ENCODE data around the gene SETD2.

The SETD2 gene

GRCh38 chr3:47086071-47086470 lies 77.8 kb downstream of the SETD2 start:
- H3K9ac ChIP-seq (ENCODE audit: low read length) = no peak overlapping the region
- H4K20me1 ChIP-seq (ENCODE audit: insufficient read depth, low read length) = no peaks in the 10 kb centered on the region
- no peaks in the 10 kb centered on the region for H3K9me2 ChIP-seq (ENCODE audit: low read depth, low read length)
- TF ChIP-seq CTCF (IDR thresholded peaks at IDR 0.05; ENCODE audit: low read length) (no peak), EZH2 (IDR thresholded peaks at IDR 0.05; ENCODE audit: borderline replicate concordance, low read length) (no peak)
- no peak overlapping the region for H2AFZ ChIP-seq (ENCODE audit: low read length)
- H3K36me3 ChIP-seq (ENCODE audit: insufficient read depth, low read length) = peaks cover 78% of the 10 kb centered on the region
- no peaks in the 10 kb centered on the region for H3K79me2 ChIP-seq (ENCODE audit: insufficient read depth, low read length)
- H3K4me2 ChIP-seq (ENCODE audit: low read length) = no peak overlapping the region
- no peak overlapping the region for H3K4me3 ChIP-seq (ENCODE audit: low read depth, low read length, poor library complexity, severe bottlenecking)
- H3K27ac ChIP-seq (ENCODE audit: low read depth, low read length, poor library complexity, severe bottlenecking) = no peak overlapping the region
- no peaks in the 10 kb centered on the region for H3F3A ChIP-seq (ENCODE audit: insufficient read depth, low read length)
- no peaks in the 10 kb centered on the region for H3K9me3 ChIP-seq (ENCODE audit: low read length)
- H3K4me1 ChIP-seq (ENCODE audit: insufficient read depth, low read length, severe bottlenecking) = no peaks in the 10 kb centered on the region
- H3K27me3 ChIP-seq (ENCODE audit: insufficient read depth, low read length) = no peaks in the 10 kb centered on the region

- peaks cover 3% of the 10 kb centered on the region; the same call in 1 of the 2 replicates for H4K20me1 ChIP-seq (ENCODE audit: insufficient read depth, low read length)
- H3K27me3 ChIP-seq (ENCODE audit: insufficient read depth, low read length) = no peaks in the 10 kb centered on the region
- no peak overlapping the region for H2AFZ ChIP-seq (ENCODE audit: low read length)
- H3K9me2 ChIP-seq (ENCODE audit: low read depth, low read length) = no peaks in the 10 kb centered on the region
- no peak overlapping the region for H3K27ac ChIP-seq (ENCODE audit: low read depth, low read length, poor library complexity, severe bottlenecking)
- H3F3A ChIP-seq (ENCODE audit: insufficient read depth, low read length) = no peaks in the 10 kb centered on the region
- no peak overlapping the region for H3K9ac ChIP-seq (ENCODE audit: low read length)
- no peaks in the 10 kb centered on the region for H3K4me1 ChIP-seq (ENCODE audit: insufficient read depth, low read length, severe bottlenecking)
- H3K4me3 ChIP-seq (ENCODE audit: low read depth, low read length, poor library complexity, severe bottlenecking) = no peak overlapping the region
- no peaks in the 10 kb centered on the region for H3K9me3 ChIP-seq (ENCODE audit: low read length)
- H3K36me3 ChIP-seq (ENCODE audit: insufficient read depth, low read length) = peaks cover 91% of the 10 kb centered on the region
- H3K4me2 ChIP-seq (ENCODE audit: low read length) = no peak overlapping the region
- no peak for TF ChIP-seq EZH2 (IDR thresholded peaks at IDR 0.05; ENCODE audit: borderline replicate concordance, low read length)
- no peak for TF ChIP-seq CTCF (IDR thresholded peaks at IDR 0.05; ENCODE audit: low read length)
- no peaks in the 10 kb centered on the region for H3K79me2 ChIP-seq (ENCODE audit: insufficient read depth, low read length)
Observed at GRCh38 chr3:47083786-47084185, 80.1 kb downstream of the SETD2 start.

- no peak overlapping the region for H3K9ac ChIP-seq (ENCODE audit: low read length)
- no peaks in the 10 kb centered on the region for H3K79me2 ChIP-seq (ENCODE audit: insufficient read depth, low read length)
- H4K20me1 ChIP-seq (ENCODE audit: insufficient read depth, low read length) = peaks cover 3% of the 10 kb centered on the region; the same call in 1 of the 2 replicates
- no peak for TF ChIP-seq CTCF (IDR thresholded peaks at IDR 0.05; ENCODE audit: low read length)
- no peak for TF ChIP-seq EZH2 (IDR thresholded peaks at IDR 0.05; ENCODE audit: borderline replicate concordance, low read length)
- no peaks in the 10 kb centered on the region for H3K27me3 ChIP-seq (ENCODE audit: insufficient read depth, low read length)
- no peaks in the 10 kb centered on the region for H3F3A ChIP-seq (ENCODE audit: insufficient read depth, low read length)
- no peak overlapping the region for H3K4me2 ChIP-seq (ENCODE audit: low read length)
- H3K36me3 ChIP-seq (ENCODE audit: insufficient read depth, low read length) = peaks cover 84% of the 10 kb centered on the region
- no peaks in the 10 kb centered on the region for H3K9me3 ChIP-seq (ENCODE audit: low read length)
- no peak overlapping the region for H3K4me3 ChIP-seq (ENCODE audit: low read depth, low read length, poor library complexity, severe bottlenecking)
- no peak overlapping the region for H2AFZ ChIP-seq (ENCODE audit: low read length)
- no peaks in the 10 kb centered on the region for H3K9me2 ChIP-seq (ENCODE audit: low read depth, low read length)
- H3K4me1 ChIP-seq (ENCODE audit: insufficient read depth, low read length, severe bottlenecking) = no peaks in the 10 kb centered on the region
- no peak overlapping the region for H3K27ac ChIP-seq (ENCODE audit: low read depth, low read length, poor library complexity, severe bottlenecking)
Observed at GRCh38 chr3:47082519-47082918, 81.4 kb downstream of the SETD2 start.

Data from OCI-LY1 (cell line).